ENCODE measurements around the gene TMEM187. TPM values are rescaled to one million over a fixed set of nuclear protein-coding genes. Genes with fewer than 3 reads are reported as not detected.

Gene TMEM187
- polyA plus RNA-seq, 2 of the 4 experiments (the other 2 are of a cell fraction), result 7.8 to 10.6 TPM

- Histone ChIP-seq H3K9me3 (no peaks in the 10 kb centered on the region), H3K27ac (no peak overlapping the region), H3K4me3 (no peak overlapping the region), H3K4me1 (no peaks in the 10 kb centered on the region), H3K4me2 (no peak overlapping the region)
- DNase-seq (ENCODE audit: low read depth in 1 of 2, low spot score in 1 of 2) (no peak), FAIRE-seq (no peak), ATAC-seq (no peak)
- no peak for TF ChIP-seq ZNF302 (CRISPR knock-in tag; IDR thresholded peaks at IDR 0.05)
- no peak for TF ChIP-seq JUNB (IDR thresholded peaks at IDR 0.05)
- no peak for TF ChIP-seq CBX2 (IDR thresholded peaks at IDR 0.05; ENCODE audit: borderline replicate concordance, low read depth)
- no peak for TF ChIP-seq HDAC2 (IDR thresholded peaks at IDR 0.05)
- TF ChIP-seq HES2 (IDR thresholded peaks at IDR 0.05), result no peak
- TF ChIP-seq EHF (CRISPR knock-in tag; IDR thresholded peaks at IDR 0.05), result no peak
- no peak for TF ChIP-seq EHMT2 (IDR thresholded peaks at IDR 0.05; ENCODE audit: low read depth)
- TF ChIP-seq MAZ (IDR thresholded peaks at IDR 0.05; ENCODE audit: borderline replicate concordance, low read depth, low read length), result no peak
- TF ChIP-seq TP53 (CRISPR knock-in tag; IDR thresholded peaks at IDR 0.05), result no peak
- TF ChIP-seq FOSL2 (IDR thresholded peaks at IDR 0.05), result no peak
- TF ChIP-seq FOSL2 (CRISPR knock-in tag; IDR thresholded peaks at IDR 0.05), result no peak
- TF ChIP-seq KDM5A (IDR thresholded peaks at IDR 0.05), result no peak
- TF ChIP-seq CEBPB (IDR thresholded peaks at IDR 0.05), result no peak
- no peak for TF ChIP-seq POLR2A (IDR thresholded peaks at IDR 0.05; ENCODE audit: low read length)
- no peak for TF ChIP-seq CHD4 (IDR thresholded peaks at IDR 0.05; ENCODE audit: borderline replicate concordance)
- TF ChIP-seq, protein P1, sequence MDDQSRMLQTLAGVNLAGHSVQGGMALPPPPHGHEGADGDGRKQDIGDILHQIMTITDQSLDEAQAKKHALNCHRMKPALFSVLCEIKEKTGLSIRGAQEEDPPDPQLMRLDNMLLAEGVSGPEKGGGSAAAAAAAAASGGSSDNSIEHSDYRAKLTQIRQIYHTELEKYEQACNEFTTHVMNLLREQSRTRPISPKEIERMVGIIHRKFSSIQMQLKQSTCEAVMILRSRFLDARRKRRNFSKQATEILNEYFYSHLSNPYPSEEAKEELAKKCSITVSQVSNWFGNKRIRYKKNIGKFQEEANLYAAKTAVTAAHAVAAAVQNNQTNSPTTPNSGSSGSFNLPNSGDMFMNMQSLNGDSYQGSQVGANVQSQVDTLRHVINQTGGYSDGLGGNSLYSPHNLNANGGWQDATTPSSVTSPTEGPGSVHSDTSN (IDR thresholded peaks at IDR 0.05), result no peak
- TF ChIP-seq TFCP2L1 (CRISPR knock-in tag; IDR thresholded peaks at IDR 0.05), result no peak
- TF ChIP-seq HOXB5 (CRISPR knock-in tag; IDR thresholded peaks at IDR 0.05), result no peak
- no peak for TF ChIP-seq RCOR1 (IDR thresholded peaks at IDR 0.05; ENCODE audit: low read depth, low read length)
- 89% methylated on average over 28 of the region's 29 CpGs for WGBS (ENCODE audit: missing lambda C conversion rate)
- POLR2A ChIA-PET, result no interaction called here
- CTCF ChIA-PET, result interaction anchor here (0.9 to 2.0 kb wide), 5 partner anchors 10 to 109 kb away, joined by 3 to 7 read pairs (median 3); no protein-coding TSS in a partner anchor
Measured at GRCh38 chrX:154030715-154031305, 58.3 kb downstream of the TMEM187 start.

DNA sequence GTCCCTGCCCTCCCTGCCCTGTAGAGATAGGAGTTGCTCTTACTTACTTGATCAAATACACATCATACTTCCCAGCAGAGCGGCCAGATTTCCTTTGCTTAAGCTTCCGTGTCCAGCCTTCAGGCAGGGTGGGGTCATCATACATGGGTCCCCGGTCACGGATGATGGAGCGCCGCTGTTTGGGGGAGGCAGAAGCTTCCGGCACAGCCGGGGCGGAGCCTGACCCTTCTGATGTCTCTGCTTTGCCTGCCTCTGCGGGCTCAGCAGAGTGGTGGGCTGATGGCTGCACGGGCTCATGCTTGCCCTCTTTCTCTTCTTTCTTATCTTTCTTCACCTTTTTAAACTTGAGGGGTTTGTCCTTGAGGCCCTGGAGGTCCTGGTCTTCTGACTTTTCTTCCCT, 59.6 kb downstream of the TMEM187 start:
- WGBS (ENCODE audit: missing lambda C conversion rate), result 93% methylated on average over 10 of the region's 11 CpGs
- H3K4me2 ChIP-seq, result no peak overlapping the region
- H3K4me3 ChIP-seq, result no peak overlapping the region
- DNase-seq (ENCODE audit: low read depth in 1 of 2, low spot score in 1 of 2) (no peak), FAIRE-seq (no peak), ATAC-seq (no peak)
- TF ChIP-seq EHF (CRISPR knock-in tag; IDR thresholded peaks at IDR 0.05) (no peak), KDM5A (IDR thresholded peaks at IDR 0.05) (no peak), SMC3 (IDR thresholded peaks at IDR 0.05) (no peak), RFX5 (IDR thresholded peaks at IDR 0.05) (no peak), NR3C1 (IDR thresholded peaks at IDR 0.05) (no peak), POLR2AphosphoS2 (conservative IDR thresholded peaks at IDR 0.05; ENCODE audit: low read length) (no peak), KDM1A (IDR thresholded peaks at IDR 0.05; ENCODE audit: low read depth) (no peak), CHD2 (IDR thresholded peaks at IDR 0.05; ENCODE audit: low read length, partially characterized antibody) (no peak), MAX (IDR thresholded peaks at IDR 0.05) (no peak), RNF2 (IDR thresholded peaks at IDR 0.05; ENCODE audit: borderline replicate concordance, low read depth) (no peak), CEBPB (IDR thresholded peaks at IDR 0.05) (no peak), ZFP36 (IDR thresholded peaks at IDR 0.05; ENCODE audit: borderline replicate concordance, partially characterized antibody) (no peak)
- TF ChIP-seq, protein P2, sequence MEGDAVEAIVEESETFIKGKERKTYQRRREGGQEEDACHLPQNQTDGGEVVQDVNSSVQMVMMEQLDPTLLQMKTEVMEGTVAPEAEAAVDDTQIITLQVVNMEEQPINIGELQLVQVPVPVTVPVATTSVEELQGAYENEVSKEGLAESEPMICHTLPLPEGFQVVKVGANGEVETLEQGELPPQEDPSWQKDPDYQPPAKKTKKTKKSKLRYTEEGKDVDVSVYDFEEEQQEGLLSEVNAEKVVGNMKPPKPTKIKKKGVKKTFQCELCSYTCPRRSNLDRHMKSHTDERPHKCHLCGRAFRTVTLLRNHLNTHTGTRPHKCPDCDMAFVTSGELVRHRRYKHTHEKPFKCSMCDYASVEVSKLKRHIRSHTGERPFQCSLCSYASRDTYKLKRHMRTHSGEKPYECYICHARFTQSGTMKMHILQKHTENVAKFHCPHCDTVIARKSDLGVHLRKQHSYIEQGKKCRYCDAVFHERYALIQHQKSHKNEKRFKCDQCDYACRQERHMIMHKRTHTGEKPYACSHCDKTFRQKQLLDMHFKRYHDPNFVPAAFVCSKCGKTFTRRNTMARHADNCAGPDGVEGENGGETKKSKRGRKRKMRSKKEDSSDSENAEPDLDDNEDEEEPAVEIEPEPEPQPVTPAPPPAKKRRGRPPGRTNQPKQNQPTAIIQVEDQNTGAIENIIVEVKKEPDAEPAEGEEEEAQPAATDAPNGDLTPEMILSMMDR (IDR thresholded peaks at IDR 0.05), result no peak
- H3K4me1 ChIP-seq, result no peaks in the 10 kb centered on the region
- POLR2A ChIA-PET, result no interaction called here
- CTCF ChIA-PET, result interaction anchor here (1.4 to 3.7 kb wide), 2 partner anchors 19 to 21 kb away, joined by 4 to 12 read pairs; no protein-coding TSS in a partner anchor
- no peaks in the 10 kb centered on the region for H3K9me3 ChIP-seq
- H3K27ac ChIP-seq, result no peak overlapping the region

Data from A549 (cell line).